H1 (cell line): ENCODE results near the gene LRRC4. TPM values are rescaled to one million over a fixed set of nuclear protein-coding genes. Genes with fewer than 3 reads are reported as not detected.
A peak's percentile ranks its signal among the peaks of the same experiment; 100 is the strongest.

Experiments
- CTCF ChIA-PET: fragments of 300-600 bp; sonication (Branson Sonifier 250); formaldehyde crosslinking; loops from one replicate; lab custom pipeline; 2021; ENCODE audit not compliant: partially characterized antibody; lab: Charles Lee
- POLR2A ChIA-PET: fragments of 300-600 bp; sonication (Branson Sonifier 250); formaldehyde crosslinking; loops from one replicate; lab custom pipeline; 2021; ENCODE audit warnings: inconsistent platforms; ENCODE audit not compliant: partially characterized antibody; lab: Charles Lee
- DNase-seq, 2 experiments: peaks; one replicate each; pipeline versions ENCODE4 v3.0.0 to v3.0.0-alpha.2; 2010 to 2022; ENCODE audit warnings: low spot score in 2 of 2, low read depth in 1 of 2, mixed read lengths in 1 of 2
- FAIRE-seq: peaks from 2 replicates; lab custom pipeline; 2011; peaks lifted over from hg19 to GRCh38; lab: Jason Lieb, UNC
- H2AFZ ChIP-seq: 2 replicates; pipeline ENCODE4 v1.8.1; 2012; ENCODE audit warnings: low read length, inconsistent platforms
- H2AK5ac ChIP-seq: 2 replicates; pipeline ENCODE4 v1.6.1; 2013; ENCODE audit warnings: low read depth, low read length
- H2BK120ac ChIP-seq: replicated peaks from 2 replicates; pipeline ENCODE3; 2013; ENCODE audit warnings: low read depth, low read length, inconsistent platforms
- H2BK12ac ChIP-seq: 2 replicates; pipeline ENCODE4 v1.6.1; 2013; ENCODE audit warnings: low read depth, low read length
- H2BK15ac ChIP-seq: 2 replicates; pipeline ENCODE4 v1.6.1; 2013; ENCODE audit warnings: low read length
- H2BK20ac ChIP-seq: 2 replicates; pipeline ENCODE4 v1.6.1; 2013; ENCODE audit warnings: low read length
- H2BK5ac ChIP-seq: 2 replicates; pipeline ENCODE4 v1.6.1; 2013; ENCODE audit warnings: low read depth, low read length
- H3K14ac ChIP-seq: 2 replicates; pipeline ENCODE4 v1.6.1; 2013; ENCODE audit warnings: inconsistent platforms; ENCODE audit not compliant: insufficient read length
- H3K18ac ChIP-seq: 2 replicates; pipeline ENCODE4 v1.6.1; 2013; ENCODE audit warnings: low read length; ENCODE audit errors: extremely low read depth
- H3K23ac ChIP-seq: 2 replicates; pipeline ENCODE4 v1.6.1; 2013; ENCODE audit warnings: inconsistent platforms; ENCODE audit not compliant: insufficient read length
- H3K23me2 ChIP-seq: 2 replicates; pipeline ENCODE4 v1.6.1; 2013; ENCODE audit warnings: low read depth, low read length
- H3K27ac ChIP-seq: 2 replicates; pipeline ENCODE4 v1.6.1; 2011; ENCODE audit warnings: low read depth, low read length, inconsistent platforms
- H3K27me3 ChIP-seq, 4 experiments: replicated peaks in 1 of 4; 1 replicate in 1 of 4; 2 replicates in 3 of 4; pipeline versions ENCODE4 v1.6.1 to v1.8.1; 2011 to 2013; ENCODE audit warnings: low read length in 3 of 4, mild to moderate bottlenecking in 3 of 4, inconsistent platforms in 2 of 4, mixed read lengths in 2 of 4, moderate library complexity in 1 of 4; ENCODE audit not compliant: control insufficient read depth in 3 of 4, insufficient read depth in 3 of 4; ENCODE audit errors: extremely low read depth in 1 of 4
- H3K36me3 ChIP-seq, 4 experiments: 2 replicates each; pipeline versions ENCODE4 v1.6.1 to v1.8.1; 2011 to 2013; ENCODE audit warnings: mild to moderate bottlenecking in 4 of 4, low read length in 3 of 4, moderate library complexity in 2 of 4, control low read depth in 1 of 4, inconsistent platforms in 1 of 4; ENCODE audit not compliant: insufficient read depth in 4 of 4, control insufficient read depth in 2 of 4
- H3K4ac ChIP-seq: replicated peaks from 2 replicates; pipeline ENCODE3; 2013; ENCODE audit warnings: low read length, low read depth, mixed read lengths, inconsistent platforms; ENCODE audit not compliant: insufficient read length
- H3K4me1 ChIP-seq, 4 experiments: replicated peaks in 1 of 4; 1 replicate in 1 of 4; 2 replicates in 3 of 4; pipeline versions ENCODE4 v1.6.1 to v1.8.1; 2011 to 2013; ENCODE audit warnings: low read length in 3 of 4, inconsistent platforms in 2 of 4, mixed read lengths in 1 of 4; ENCODE audit not compliant: insufficient read depth in 4 of 4, control insufficient read depth in 3 of 4
- H3K4me2 ChIP-seq, 2 experiments: 2 replicates each; pipeline versions ENCODE4 v1.6.1 to v1.8.1; 2011 to 2013; ENCODE audit warnings: low read depth in 2 of 2, low read length in 2 of 2, control low read depth in 1 of 2, inconsistent platforms in 1 of 2, mild to moderate bottlenecking in 1 of 2; ENCODE audit not compliant: insufficient read depth in 1 of 2
- H3K4me3 ChIP-seq, 4 experiments: fragments of 200-600, 300-600 bp in 1 of 4; sonication (generic), shearing (Covaris generic), sonication (Bioruptor Twin) in 1 of 4; 2 replicates each; pipeline versions ENCODE4 v1.5.1 to v1.8.1; 2011 to 2016; ENCODE audit warnings: low read length in 4 of 4, low read depth in 3 of 4, control low read depth in 2 of 4, inconsistent platforms in 2 of 4, mild to moderate bottlenecking in 2 of 4, mixed read lengths in 1 of 4, moderate library complexity in 1 of 4; ENCODE audit not compliant: insufficient read depth in 2 of 4; ENCODE audit errors: extremely low read depth in 1 of 4
- H3K56ac ChIP-seq: replicated peaks from 2 replicates; pipeline ENCODE3; 2013; ENCODE audit warnings: low read depth, mild to moderate bottlenecking, mixed read lengths, low read length, inconsistent platforms; ENCODE audit not compliant: insufficient read length
- H3K79me1 ChIP-seq: 2 replicates; pipeline ENCODE4 v1.6.1; 2013; ENCODE audit warnings: low read depth, low read length, control low read depth
- H3K79me2 ChIP-seq, 2 experiments: 2 replicates each; pipeline versions ENCODE4 v1.6.1 to v1.8.1; 2012 to 2013; ENCODE audit warnings: low read length in 2 of 2, mild to moderate bottlenecking in 2 of 2, inconsistent platforms in 1 of 2; ENCODE audit not compliant: insufficient read depth in 2 of 2, control insufficient read depth in 1 of 2
- H3K9ac ChIP-seq, 4 experiments: replicated peaks in 1 of 4; 1 replicate in 1 of 4; 2 replicates in 3 of 4; pipeline versions ENCODE4 v1.6.1 to v1.8.1; 2011 to 2013; ENCODE audit warnings: low read depth in 3 of 4, low read length in 3 of 4, control low read depth in 2 of 4, mild to moderate bottlenecking in 2 of 4, moderate library complexity in 2 of 4, inconsistent platforms in 1 of 4; ENCODE audit errors: extremely low read depth in 1 of 4
- H3K9me3 ChIP-seq, 2 experiments: 2 replicates each; pipeline versions ENCODE4 v1.6.1 to v1.8.1; 2012 to 2013; ENCODE audit warnings: mild to moderate bottlenecking in 2 of 2, moderate library complexity in 2 of 2, control low read depth in 1 of 2, inconsistent platforms in 1 of 2, low read depth in 1 of 2, low read length in 1 of 2, mixed read lengths in 1 of 2; ENCODE audit not compliant: insufficient read depth in 2 of 2
- H4K20me1 ChIP-seq, 2 experiments: replicated peaks in 1 of 2; 2 replicates each; pipeline versions ENCODE3 to v1.8.1; 2011 to 2013; ENCODE audit warnings: inconsistent platforms in 2 of 2, low read length in 2 of 2, mild to moderate bottlenecking in 1 of 2; ENCODE audit not compliant: insufficient read depth in 2 of 2, control insufficient read depth in 1 of 2
- H4K5ac ChIP-seq: 2 replicates; pipeline ENCODE4 v1.6.1; 2013; ENCODE audit warnings: low read length, low read depth, mixed read lengths, inconsistent platforms; ENCODE audit not compliant: insufficient read length
- H4K8ac ChIP-seq: 2 replicates; pipeline ENCODE4 v1.8.0; 2013; ENCODE audit warnings: mild to moderate bottlenecking, moderate library complexity, low read length, inconsistent platforms; ENCODE audit not compliant: insufficient read depth; ENCODE audit errors: extremely low read depth
- H4K91ac ChIP-seq: replicated peaks from 2 replicates; pipeline ENCODE3; 2013; ENCODE audit warnings: low read length, mixed read lengths, inconsistent platforms; ENCODE audit not compliant: insufficient read length
- RFX5 ChIP-seq: IDR thresholded peaks from 2 replicates; pipeline ENCODE4 v1.6.1; 2011; ENCODE audit warnings: low read depth, low read length, improper control_type of control experiment, borderline replicate concordance
- SIN3A ChIP-seq, 2 experiments: IDR thresholded peaks in 1 of 2; conservative IDR thresholded peaks in 1 of 2; 2 replicates each; pipeline ENCODE4 v1.6.1; 2011 to 2012; ENCODE audit warnings: low read length in 2 of 2, improper control_type of control experiment in 1 of 2, low read depth in 1 of 2, mild to moderate bottlenecking in 1 of 2
- WGBS, 2 experiments: shearing (Covaris generic) in 1 of 2; methylation state at CpG; one replicate each; pipeline versions ENCODE4 v1.1.6 to v1.1.7; 2013 to 2015; ENCODE audit warnings: low lambda C conversion rate in 2 of 2, mixed read lengths in 2 of 2, inconsistent platforms in 1 of 2, low coverage in 1 of 2, missing lambda C conversion rate in 1 of 2; ENCODE audit not compliant: insufficient replicate concordance in 2 of 2, insufficient coverage in 1 of 2, insufficient read length in 1 of 2; ENCODE audit errors: extremely low coverage in 1 of 2, missing lambda C conversion rate in 1 of 2; 5-methylcytosine and 5-hydroxymethylcytosine counted together
- polyA plus RNA-seq, 7 experiments: library from polyadenylated mRNA; depleted of rRNA in 3 of 7; stranded (reverse) in 5 of 7; unstranded in 2 of 7; fragments of >200 nt in 5 of 7; fragments of 200-250 nt in 2 of 7; gene quantifications; 1 replicate in 5 of 7; 2 replicates in 1 of 7; 4 replicates in 1 of 7; pipeline versions ENCODE4 v1.2.1 to v1.2.3, GENCODE V29; 2011 to 2013; ENCODE audit warnings: missing spikeins in 2 of 7, mixed read lengths in 2 of 7
- total RNA-seq: library from RNA; stranded (reverse); fragmentation: NEBNext Ultra II Directional; extraction: Animal tissue kit (Norgen Biotek cat#: 25700); gene quantifications from 2 replicates; pipeline ENCODE4 v1.2.1, GENCODE V29; 2021

Gene LRRC4
- total and polyA plus RNA-seq, 2 of the 8 experiments (the other 6 are each of a cell fraction or from before 2014, with no cell fraction given) = 13.4 to 16.4 TPM

DNA sequence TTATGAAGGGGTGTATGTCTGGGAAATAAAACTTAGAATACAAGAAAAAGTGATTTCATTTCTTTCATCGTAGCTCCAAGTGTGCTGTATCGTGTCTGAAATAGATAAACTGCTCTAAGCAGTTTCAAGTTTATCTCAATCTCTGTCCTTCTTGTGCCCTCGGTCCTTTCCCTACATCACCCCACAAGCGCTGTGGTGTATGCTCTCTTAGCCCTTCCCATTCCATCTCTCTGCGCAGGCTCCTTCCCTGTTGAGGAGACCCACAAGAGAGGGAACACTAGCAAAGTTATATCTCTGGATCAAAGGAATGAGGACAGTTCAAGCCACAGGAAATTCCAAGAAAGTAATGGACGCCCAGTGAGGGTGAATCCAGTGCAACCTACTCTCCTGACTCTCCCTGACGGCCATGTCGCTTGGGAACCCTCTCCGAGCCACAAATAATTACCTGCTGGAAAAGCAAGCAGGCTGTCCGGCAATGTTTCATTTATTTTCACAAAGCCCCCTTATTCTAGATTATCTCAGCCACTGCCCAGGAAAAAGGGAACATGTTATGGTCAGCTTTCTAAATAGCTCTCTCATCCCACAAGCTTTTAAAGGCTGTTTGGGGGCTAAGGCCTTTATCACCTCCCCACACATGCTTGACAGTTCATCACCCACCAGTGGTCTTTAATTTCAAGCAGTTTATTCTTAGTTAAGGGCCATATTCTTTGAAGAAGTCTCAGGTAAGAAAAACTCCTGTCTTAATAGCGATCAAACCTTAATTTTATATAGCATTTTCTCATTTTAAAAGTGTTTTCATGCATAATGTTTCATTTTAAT, 34.8 kb downstream of the LRRC4 start:
- no peak overlapping the region for H3K14ac ChIP-seq
- no peak overlapping the region for H3K23ac ChIP-seq
- POLR2A ChIA-PET = interaction anchor here (0.8 to 1.0 kb wide), 3 partner anchors 10 to 158 kb away, joined by 3 to 4 read pairs (median 4); no protein-coding TSS in a partner anchor
- no peaks in the 10 kb centered on the region for H3K27me3 ChIP-seq
- H4K20me1 ChIP-seq = peaks cover 0 to 4% of the 10 kb centered on the region in 2 experiments
- no peak overlapping the region for H4K91ac ChIP-seq
- CTCF ChIA-PET = interaction anchor here (0.6 to 2.5 kb wide), 5 partner anchors 15 to 368 kb away, joined by 3 to 10 read pairs (median 3); no protein-coding TSS in a partner anchor
- H3K27ac ChIP-seq = no peak overlapping the region
- DNase-seq (no peak), FAIRE-seq (no peak)
- H2BK12ac ChIP-seq = no peak overlapping the region; the same call in 1 of the 2 replicates
- H3K56ac ChIP-seq = no peak overlapping the region
- no peak overlapping the region for H2BK20ac ChIP-seq
- H3K4me3 ChIP-seq = no peak overlapping the region
- H3K79me2 ChIP-seq = no peaks in the 10 kb centered on the region
- no peak overlapping the region for H2BK120ac ChIP-seq
- 0 out of 2 replicates have a peak overlapping the region, but pooled peaks have one; percentile 10 for H2BK5ac ChIP-seq
- H2AFZ ChIP-seq = no peak overlapping the region
- no peaks in the 10 kb centered on the region for H3K9me3 ChIP-seq
- no peak overlapping the region for H2AK5ac ChIP-seq
- peaks cover 4% of the 10 kb centered on the region; the same call in 1 of the 2 replicates for H3K79me1 ChIP-seq
- H4K5ac ChIP-seq = no peak overlapping the region
- no peak overlapping the region; the same call in 1 of the 2 replicates for H2BK15ac ChIP-seq
- no peaks in the 10 kb centered on the region for H3K23me2 ChIP-seq
- no peak overlapping the region for H3K9ac ChIP-seq
- WGBS, 2 experiments = 91% methylated on average over 10 of the region's 11 CpGs; no CpG with 5 or more reads in 1 of the 2 experiments
- no peak overlapping the region for H4K8ac ChIP-seq
- H3K4me2 ChIP-seq = no peak overlapping the region
- no peak overlapping the region for H3K4ac ChIP-seq
- H3K18ac ChIP-seq = no peak overlapping the region
- H3K4me1 ChIP-seq = peaks cover 2 to 15% (median 9%) of the 10 kb centered on the region in 4 experiments; a peak in 6 of 7 replicates
- TF ChIP-seq SIN3A (conservative IDR thresholded peaks at IDR 0.05 in 1 of 2, IDR thresholded peaks at IDR 0.05 in 1 of 2; ENCODE audit: low read depth in 1 of 2, low read length in 2 of 2) (no peak), RFX5 (no peak)
- H3K36me3 ChIP-seq = peaks cover 0 to 6% (median 3%) of the 10 kb centered on the region in 4 experiments; a peak in 3 of 8 replicates
